IPS-15b (cell line): ENCODE data around the gene RBL1.
"Not testable (repeated sequence)": the region's sequence is repeated elsewhere in the genome, so short reads cannot be mapped to it uniquely, and the experiment has no call there.

Experiments
- H3K27me3 ChIP-seq: one replicate; pipeline ENCODE4 v1.6.1; 2013; ENCODE audit warnings: low read length; ENCODE audit not compliant: control insufficient read depth, insufficient read depth
- H3K36me3 ChIP-seq: one replicate; pipeline ENCODE4 v1.6.1; 2013; ENCODE audit warnings: low read length; ENCODE audit not compliant: control insufficient read depth, insufficient read depth
- H3K4me1 ChIP-seq: one replicate; pipeline ENCODE4 v1.6.1; 2013; ENCODE audit warnings: mild to moderate bottlenecking, low read length; ENCODE audit not compliant: control insufficient read depth, insufficient read depth
- H3K4me3 ChIP-seq: one replicate; pipeline ENCODE4 v1.5.1; 2013; ENCODE audit warnings: low read depth, low read length
- H3K9ac ChIP-seq: one replicate; pipeline ENCODE4 v1.6.1; 2013; ENCODE audit warnings: low read depth, mild to moderate bottlenecking, low read length
- H3K9me3 ChIP-seq: one replicate; pipeline ENCODE4 v1.6.1; 2013; ENCODE audit warnings: mild to moderate bottlenecking, low read length; ENCODE audit not compliant: control insufficient read depth, insufficient read depth

The RBL1 gene

GRCh38 chr20:37007898-37008649 lies 87.7 kb downstream of the RBL1 start:
- peaks cover 4% of the 10 kb centered on the region for H3K36me3 ChIP-seq
- H3K9me3 ChIP-seq = no peaks in the 10 kb centered on the region
- no peaks in the 10 kb centered on the region for H3K4me1 ChIP-seq
- no peaks in the 10 kb centered on the region for H3K27me3 ChIP-seq
- H3K4me3 ChIP-seq = no peak overlapping the region
- H3K9ac ChIP-seq = no peak overlapping the region

GRCh38 chr20:37005062-37005942 lies 90.5 kb downstream of the RBL1 start:
- not testable (repeated sequence) for H3K9me3 ChIP-seq, H3K27me3 ChIP-seq, H3K4me1 ChIP-seq, H3K9ac ChIP-seq, H3K36me3 ChIP-seq, H3K4me3 ChIP-seq

GRCh38 chr20:37001634-37002033 lies 94.2 kb downstream of the RBL1 start:
- H3K9ac ChIP-seq, H3K9me3 ChIP-seq, H3K4me1 ChIP-seq, H3K27me3 ChIP-seq, H3K4me3 ChIP-seq, H3K36me3 ChIP-seq: not testable (repeated sequence)

GRCh38 chr20:37000171-37000570 lies 95.6 kb downstream of the RBL1 start:
- H3K4me1 ChIP-seq, H3K9ac ChIP-seq, H3K4me3 ChIP-seq, H3K9me3 ChIP-seq, H3K36me3 ChIP-seq, H3K27me3 ChIP-seq: not testable (repeated sequence)

GRCh38 chr20:36998652-36999051 lies 97.1 kb downstream of the RBL1 start:
- no peaks in the 10 kb centered on the region for H3K27me3 ChIP-seq
- H3K4me1 ChIP-seq = no peaks in the 10 kb centered on the region
- peaks cover 9% of the 10 kb centered on the region for H3K9me3 ChIP-seq
- H3K9ac ChIP-seq = no peak overlapping the region
- H3K4me3 ChIP-seq = no peak overlapping the region
- peaks cover 8% of the 10 kb centered on the region for H3K36me3 ChIP-seq

GRCh38 chr20:36997121-36997520 lies 98.7 kb downstream of the RBL1 start:
- H3K36me3 ChIP-seq = peaks cover 8% of the 10 kb centered on the region
- no peak overlapping the region for H3K4me3 ChIP-seq
- H3K4me1 ChIP-seq = no peaks in the 10 kb centered on the region
- H3K9me3 ChIP-seq = peaks cover 9% of the 10 kb centered on the region
- no peaks in the 10 kb centered on the region for H3K27me3 ChIP-seq
- no peak overlapping the region for H3K9ac ChIP-seq

GRCh38 chr20:36994221-36994620 lies 101.6 kb downstream of the RBL1 start:
- not testable (repeated sequence) for H3K9me3 ChIP-seq, H3K4me3 ChIP-seq, H3K4me1 ChIP-seq, H3K36me3 ChIP-seq, H3K27me3 ChIP-seq, H3K9ac ChIP-seq

- H3K36me3 ChIP-seq = peaks cover 8% of the 10 kb centered on the region
These were observed 102.9 kb downstream of the RBL1 start for GRCh38 chr20:36992802-36993334.

GRCh38 chr20:36991703-36992102 lies 104.1 kb downstream of the RBL1 start:
- H3K4me3 ChIP-seq = no peak overlapping the region
- H3K4me1 ChIP-seq = peaks cover 8% of the 10 kb centered on the region
- no peaks in the 10 kb centered on the region for H3K27me3 ChIP-seq

More at GRCh38 chr20:36992802-36993334, 102.9 kb downstream of the RBL1 start:
- H3K4me3 ChIP-seq = no peak overlapping the region
- H3K27me3 ChIP-seq = no peaks in the 10 kb centered on the region
- H3K9me3 ChIP-seq = peaks cover 9% of the 10 kb centered on the region
- H3K4me1 ChIP-seq = peaks cover 8% of the 10 kb centered on the region
- H3K9ac ChIP-seq = no peak overlapping the region

GRCh38 chr20:36989797-36990196 lies 106.0 kb downstream of the RBL1 start:
- H3K27me3 ChIP-seq = no peaks in the 10 kb centered on the region
- H3K9me3 ChIP-seq = peaks cover 4% of the 10 kb centered on the region
- peaks cover 8% of the 10 kb centered on the region for H3K4me1 ChIP-seq
- no peak overlapping the region for H3K4me3 ChIP-seq
- peaks cover 3% of the 10 kb centered on the region for H3K36me3 ChIP-seq
- H3K9ac ChIP-seq = no peak overlapping the region

More at GRCh38 chr20:36991703-36992102, 104.1 kb downstream of the RBL1 start:
- H3K36me3 ChIP-seq = peaks cover 8% of the 10 kb centered on the region
- no peak overlapping the region for H3K9ac ChIP-seq
- H3K9me3 ChIP-seq = peaks cover 9% of the 10 kb centered on the region

GRCh38 chr20:36988494-36988966 lies 107.3 kb downstream of the RBL1 start:
- H3K36me3 ChIP-seq = no peaks in the 10 kb centered on the region
- H3K4me1 ChIP-seq = peaks cover 8% of the 10 kb centered on the region
- H3K27me3 ChIP-seq = no peaks in the 10 kb centered on the region
- H3K9ac ChIP-seq = no peak overlapping the region
- no peak overlapping the region for H3K4me3 ChIP-seq
- no peaks in the 10 kb centered on the region for H3K9me3 ChIP-seq
